ENCODE data around the gene CEACAM16. TPM values are rescaled to one million over a fixed set of nuclear protein-coding genes. Genes with fewer than 3 reads are reported as not detected.

CEACAM16 gene
- total RNA-seq, 2 experiments from 2014 or later = not detected

- Mint-ChIP-seq H3K4me3 (no peak overlapping the region), H3K27ac (no peak overlapping the region), H3K4me1 (ENCODE audit: low read depth) (peaks cover 11% of the 10 kb centered on the region), H3K27me3 (no peaks in the 10 kb centered on the region), H3K9me3 (no peaks in the 10 kb centered on the region), H3K36me3 (ENCODE audit: low read depth) (no peaks in the 10 kb centered on the region)
- ChIA-PET POLR2A (interaction anchor here (0.6 to 2.1 kb wide), 2 partner anchors 21 to 77 kb away, joined by 3 to 5 read pairs; no protein-coding TSS in a partner anchor), CTCF (interaction anchor here (0.7 to 15.3 kb wide), 6 partner anchors 9 to 75 kb away, joined by 3 to 474 read pairs (median 4); no protein-coding TSS in a partner anchor)
- intact Hi-C loops (cut with micrococcal nuclease) = no loop called here
- no peak for DNase-seq
- no peak for ATAC-seq
- TF ChIP-seq, protein P1, sequence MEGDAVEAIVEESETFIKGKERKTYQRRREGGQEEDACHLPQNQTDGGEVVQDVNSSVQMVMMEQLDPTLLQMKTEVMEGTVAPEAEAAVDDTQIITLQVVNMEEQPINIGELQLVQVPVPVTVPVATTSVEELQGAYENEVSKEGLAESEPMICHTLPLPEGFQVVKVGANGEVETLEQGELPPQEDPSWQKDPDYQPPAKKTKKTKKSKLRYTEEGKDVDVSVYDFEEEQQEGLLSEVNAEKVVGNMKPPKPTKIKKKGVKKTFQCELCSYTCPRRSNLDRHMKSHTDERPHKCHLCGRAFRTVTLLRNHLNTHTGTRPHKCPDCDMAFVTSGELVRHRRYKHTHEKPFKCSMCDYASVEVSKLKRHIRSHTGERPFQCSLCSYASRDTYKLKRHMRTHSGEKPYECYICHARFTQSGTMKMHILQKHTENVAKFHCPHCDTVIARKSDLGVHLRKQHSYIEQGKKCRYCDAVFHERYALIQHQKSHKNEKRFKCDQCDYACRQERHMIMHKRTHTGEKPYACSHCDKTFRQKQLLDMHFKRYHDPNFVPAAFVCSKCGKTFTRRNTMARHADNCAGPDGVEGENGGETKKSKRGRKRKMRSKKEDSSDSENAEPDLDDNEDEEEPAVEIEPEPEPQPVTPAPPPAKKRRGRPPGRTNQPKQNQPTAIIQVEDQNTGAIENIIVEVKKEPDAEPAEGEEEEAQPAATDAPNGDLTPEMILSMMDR (IDR thresholded peaks at IDR 0.05) = no peak
Observed at GRCh38 chr19:44732235-44733014, 33.5 kb downstream of the CEACAM16 start.

DNA sequence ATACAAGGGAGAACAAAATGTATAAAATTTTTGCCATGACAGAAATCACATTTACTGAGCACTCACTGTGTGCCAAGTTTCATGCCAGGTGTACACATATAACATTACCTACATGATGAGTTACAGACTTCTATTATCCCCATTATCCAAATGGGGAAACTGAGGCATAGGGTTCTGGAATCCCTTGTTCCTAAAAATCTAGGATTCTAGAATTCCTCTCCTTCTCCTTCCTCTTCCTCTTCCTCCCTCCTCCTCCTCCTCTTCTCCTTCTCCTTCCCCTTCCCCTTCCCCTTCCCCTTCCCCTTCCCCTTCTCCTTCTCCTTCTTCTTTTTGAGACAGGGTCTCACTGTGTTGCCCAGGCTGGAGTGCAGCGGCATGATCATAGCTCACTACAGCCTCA, 35.4 kb downstream of the CEACAM16 start:
- intact Hi-C loops (cut with micrococcal nuclease) = no loop called here
- no peak overlapping the region for H3K27ac Mint-ChIP-seq
- no peak overlapping the region for H3K4me3 Mint-ChIP-seq
- peaks cover 4% of the 10 kb centered on the region for H3K4me1 Mint-ChIP-seq (ENCODE audit: low read depth)
- TF ChIP-seq, protein P1 (IDR thresholded peaks at IDR 0.05) = no peak
- no peaks in the 10 kb centered on the region for H3K36me3 Mint-ChIP-seq (ENCODE audit: low read depth)
- ChIA-PET POLR2A (no interaction called here), CTCF (interaction anchor here (2.5 kb wide), 1 partner anchor 10 kb away, joined by 7 read pairs; no protein-coding TSS in a partner anchor)
- DNase-seq (no peak), ATAC-seq (no peak)
- no peaks in the 10 kb centered on the region for H3K27me3 Mint-ChIP-seq
- no peaks in the 10 kb centered on the region for H3K9me3 Mint-ChIP-seq

- TF ChIP-seq, protein P1 (IDR thresholded peaks at IDR 0.05) = no peak
- intact Hi-C loops (cut with micrococcal nuclease) = no loop called here
- Mint-ChIP-seq H3K4me1 (ENCODE audit: low read depth) (peaks cover 4% of the 10 kb centered on the region), H3K27me3 (no peaks in the 10 kb centered on the region), H3K9me3 (no peaks in the 10 kb centered on the region), H3K36me3 (ENCODE audit: low read depth) (no peaks in the 10 kb centered on the region), H3K4me3 (no peak overlapping the region), H3K27ac (no peak overlapping the region)
- ChIA-PET CTCF (interaction anchor here (1.9 kb wide), 1 partner anchor 11 kb away, joined by 14 read pairs; no protein-coding TSS in a partner anchor), POLR2A (no interaction called here)
- ATAC-seq = no peak
- DNase-seq = no peak
Observed at GRCh38 chr19:44735011-44735410, 36.1 kb downstream of the CEACAM16 start.

GRCh38 chr19:44737238-44738071, 38.5 kb downstream of the CEACAM16 start:
- TF ChIP-seq, protein P1 (IDR thresholded peaks at IDR 0.05) = no peak
- Mint-ChIP-seq H3K36me3 (ENCODE audit: low read depth) (no peaks in the 10 kb centered on the region), H3K9me3 (no peaks in the 10 kb centered on the region), H3K4me3 (no peak overlapping the region), H3K4me1 (ENCODE audit: low read depth) (peaks cover 7% of the 10 kb centered on the region), H3K27me3 (no peaks in the 10 kb centered on the region), H3K27ac (no peak overlapping the region)
- peak; percentile 40 for DNase-seq
- POLR2A ChIA-PET = interaction anchor here (0.6 kb wide), 1 partner anchor 291 kb away, joined by 5 read pairs; no protein-coding TSS in a partner anchor
- intact Hi-C loops (cut with micrococcal nuclease) = no loop called here
- CTCF ChIA-PET = interaction anchor here (1.9 to 6.5 kb wide), 3 partner anchors 13 to 34 kb away, joined by 14 to 43 read pairs (median 20); no protein-coding TSS in a partner anchor
- ATAC-seq = no peak
